GM12875 (cell line): ENCODE results near the gene OR6B2.
"Not testable (repeated sequence)": the region's sequence is repeated elsewhere in the genome, so short reads cannot be mapped to it uniquely, and the experiment has no call there.

Source experiments
- H3K4me3 ChIP-seq: one replicate; pipeline ENCODE4 v1.5.1; 2011; ENCODE audit warnings: low read depth, low read length, control low read depth
- TF ChIP-seq, protein P1 (sequence below): IDR thresholded peaks from 2 replicates; pipeline ENCODE4 v1.5.1; 2011; ENCODE audit warnings: low read depth, mild to moderate bottlenecking, control low read depth, inconsistent platforms, low read length, moderate library complexity, borderline replicate concordance; ENCODE audit not compliant: insufficient read depth

Gene OR6B2

DNA sequence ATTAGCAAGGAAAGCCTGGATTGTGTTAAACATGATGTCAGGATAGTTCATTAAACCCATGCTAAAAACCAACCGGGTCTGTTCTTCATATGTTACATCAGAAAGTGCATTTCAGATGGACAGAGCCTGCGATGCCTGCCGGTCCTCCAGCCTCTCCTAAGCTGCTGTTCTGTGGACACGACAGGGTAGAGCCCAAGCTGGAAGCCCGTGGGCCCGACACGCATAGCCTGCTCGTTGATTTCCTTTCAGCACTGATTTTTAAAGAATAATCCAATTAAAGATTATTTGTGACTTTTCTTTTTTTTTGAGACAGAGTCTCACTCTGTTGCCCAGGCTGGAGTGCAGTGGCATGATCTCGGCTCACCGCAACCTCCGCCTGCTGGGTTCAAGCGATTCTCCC is 22.3 kb upstream of the OR6B2 start:
- TF ChIP-seq, protein P1, sequence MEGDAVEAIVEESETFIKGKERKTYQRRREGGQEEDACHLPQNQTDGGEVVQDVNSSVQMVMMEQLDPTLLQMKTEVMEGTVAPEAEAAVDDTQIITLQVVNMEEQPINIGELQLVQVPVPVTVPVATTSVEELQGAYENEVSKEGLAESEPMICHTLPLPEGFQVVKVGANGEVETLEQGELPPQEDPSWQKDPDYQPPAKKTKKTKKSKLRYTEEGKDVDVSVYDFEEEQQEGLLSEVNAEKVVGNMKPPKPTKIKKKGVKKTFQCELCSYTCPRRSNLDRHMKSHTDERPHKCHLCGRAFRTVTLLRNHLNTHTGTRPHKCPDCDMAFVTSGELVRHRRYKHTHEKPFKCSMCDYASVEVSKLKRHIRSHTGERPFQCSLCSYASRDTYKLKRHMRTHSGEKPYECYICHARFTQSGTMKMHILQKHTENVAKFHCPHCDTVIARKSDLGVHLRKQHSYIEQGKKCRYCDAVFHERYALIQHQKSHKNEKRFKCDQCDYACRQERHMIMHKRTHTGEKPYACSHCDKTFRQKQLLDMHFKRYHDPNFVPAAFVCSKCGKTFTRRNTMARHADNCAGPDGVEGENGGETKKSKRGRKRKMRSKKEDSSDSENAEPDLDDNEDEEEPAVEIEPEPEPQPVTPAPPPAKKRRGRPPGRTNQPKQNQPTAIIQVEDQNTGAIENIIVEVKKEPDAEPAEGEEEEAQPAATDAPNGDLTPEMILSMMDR: no peak
- H3K4me3 ChIP-seq: no peak overlapping the region

- TF ChIP-seq, protein P1: no peak
- no peak overlapping the region for H3K4me3 ChIP-seq
Measured at GRCh38 chr2:240051697-240052096, 21.5 kb upstream of the OR6B2 start.

DNA sequence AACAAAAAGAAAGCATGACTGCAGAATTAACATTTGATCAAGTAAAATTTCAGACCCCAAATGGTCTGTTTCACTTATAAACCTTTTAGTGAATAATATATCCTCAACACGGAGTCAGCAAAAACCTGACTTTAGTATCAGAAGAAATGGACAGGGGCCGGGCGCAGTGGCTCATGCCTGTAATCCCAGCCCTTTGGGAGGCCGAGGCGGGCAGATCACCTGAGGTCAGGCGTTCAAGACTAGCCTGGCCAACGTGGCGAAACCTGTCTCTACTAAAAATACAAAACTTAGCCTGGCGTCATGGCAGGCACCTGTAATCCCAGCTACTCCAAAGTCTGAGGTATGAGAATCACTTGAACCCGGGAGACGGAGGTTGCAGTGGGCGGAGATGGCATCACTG is 20.0 kb upstream of the OR6B2 start:
- H3K4me3 ChIP-seq: no peak overlapping the region
- TF ChIP-seq, protein P1: no peak

- TF ChIP-seq, protein P1: no peak
- H3K4me3 ChIP-seq: no peak overlapping the region
Measured at GRCh38 chr2:240048237-240048636, 18.0 kb upstream of the OR6B2 start.

- TF ChIP-seq, protein P1: no peak
- no peak overlapping the region for H3K4me3 ChIP-seq
Measured at GRCh38 chr2:240045098-240045497, 14.9 kb upstream of the OR6B2 start.

- H3K4me3 ChIP-seq: not testable (repeated sequence)
Measured at GRCh38 chr2:240044096-240044495, 13.9 kb upstream of the OR6B2 start.

DNA sequence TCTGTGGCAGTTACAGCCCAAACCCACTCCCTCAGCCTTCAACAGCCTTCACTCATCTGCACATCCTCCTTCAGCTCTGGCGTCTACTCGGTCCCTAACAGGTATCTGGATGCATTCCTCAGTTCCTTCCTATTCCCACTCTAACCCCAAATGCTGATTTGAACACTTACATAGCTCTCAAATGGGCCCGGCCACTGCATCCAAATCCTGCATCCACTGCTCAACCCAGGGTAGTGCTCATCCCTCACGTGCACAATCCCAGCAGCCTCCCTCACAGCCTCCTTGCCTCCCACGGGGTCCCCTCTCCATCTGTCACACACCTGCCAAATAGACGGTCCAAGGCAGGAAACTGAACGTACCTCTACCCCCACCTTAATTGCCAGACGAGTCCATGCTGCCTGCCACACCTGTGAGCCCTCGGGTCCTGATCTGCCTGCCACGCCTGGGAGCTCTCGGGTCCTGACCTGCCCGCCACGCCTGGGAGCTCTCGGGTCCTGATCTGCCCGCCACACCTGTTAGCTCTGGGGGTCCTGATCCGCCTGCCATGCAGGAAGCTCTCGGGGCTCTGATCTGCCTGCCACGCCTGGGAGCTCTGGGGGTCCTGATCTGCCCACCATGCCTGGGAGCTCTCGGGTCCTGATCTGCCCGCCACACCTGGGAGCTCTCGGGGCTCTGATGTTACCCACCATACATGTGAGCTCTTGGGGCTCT is 13.2 kb upstream of the OR6B2 start:
- TF ChIP-seq, protein P1: no peak
- H3K4me3 ChIP-seq: no peak overlapping the region

DNA sequence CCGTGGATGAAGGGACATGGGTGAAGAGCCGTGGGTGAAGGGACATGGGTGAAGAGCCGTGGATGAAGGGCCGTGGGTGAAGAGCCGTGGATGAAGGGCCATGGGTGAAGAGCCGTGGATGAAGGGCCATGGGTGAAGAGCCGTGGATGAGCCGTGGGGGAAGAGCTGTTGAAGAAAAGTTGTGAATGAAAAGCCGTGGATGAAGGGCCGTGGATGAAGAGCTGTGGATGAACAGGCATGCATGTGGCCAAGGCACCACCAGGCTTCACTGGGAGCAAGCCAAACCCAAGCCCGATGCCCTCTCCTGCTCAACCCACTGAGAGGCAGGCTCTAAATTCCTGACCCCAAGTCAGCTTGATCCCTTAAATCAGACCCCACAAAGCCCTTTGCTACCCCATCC is 12.5 kb upstream of the OR6B2 start:
- H3K4me3 ChIP-seq: no peak overlapping the region
- TF ChIP-seq, protein P1: no peak
